Urothelium cell line (cell line): Measurements from ENCODE around the gene HINT1.
"Not testable (repeated sequence)": the region's sequence is repeated elsewhere in the genome, so short reads cannot be mapped to it uniquely, and the experiment has no call there.

ENCODE experiments used
- DNase-seq: peaks from one replicate; pipeline ENCODE4 v3.0.0; 2011; ENCODE audit warnings: low spot score, mixed read lengths
- FAIRE-seq: peaks from 2 replicates; lab custom pipeline; 2011; peaks lifted over from hg19 to GRCh38; lab: Jason Lieb, UNC

Gene HINT1

GRCh38 chr5:131171276-131171810 lies 6.3 kb upstream of the HINT1 start:
- FAIRE-seq = no peak

DNA sequence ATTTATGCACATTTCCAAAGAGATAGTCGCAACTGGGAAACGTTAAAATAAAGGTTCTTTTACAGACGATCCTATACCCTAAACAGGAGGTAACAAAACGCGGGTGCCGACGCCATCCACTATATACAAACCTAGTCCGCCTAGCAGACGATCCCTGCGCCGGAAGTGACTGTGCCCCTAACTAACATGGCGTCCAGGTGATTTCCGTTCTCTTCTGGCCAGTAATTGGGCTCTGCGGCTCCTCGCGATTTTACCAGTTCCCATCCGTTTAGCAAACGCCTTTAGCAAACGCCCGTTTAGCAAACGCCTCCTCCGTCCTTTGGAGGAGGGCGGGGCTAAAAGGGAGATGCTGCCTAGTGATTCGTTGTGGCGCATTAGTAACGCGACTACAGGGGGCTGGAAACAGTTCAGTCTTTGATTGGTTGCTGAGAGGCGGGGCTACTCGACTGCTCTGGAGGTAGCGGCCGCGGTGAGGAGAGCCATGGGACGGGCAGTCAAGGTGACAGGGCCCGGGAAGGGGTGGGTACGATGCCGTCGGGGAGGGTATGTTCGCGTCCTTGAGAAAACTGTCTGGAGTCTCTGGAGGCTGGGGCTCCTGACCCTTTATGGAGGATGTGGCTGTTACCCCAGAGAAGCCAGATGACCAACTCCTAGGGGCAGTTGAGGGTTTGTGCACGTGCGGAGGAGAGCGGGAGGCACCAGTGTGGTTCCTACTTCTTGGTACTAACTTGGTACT lies 5.7 kb upstream of the HINT1 start, which contains the start of gene LYRM7:
Gene LYRM7 (plus strand): TSS at position 405 of the 736 bp plus-strand sequence. CDS start 77 bp downstream, at position 482.
- peak; percentile 67 for FAIRE-seq
- DNase-seq = peak; percentile 94

More at GRCh38 chr5:131171276-131171810, 6.3 kb upstream of the HINT1 start:
- DNase-seq = peak; percentile 6

GRCh38 chr5:131169810-131170539 lies 4.9 kb upstream of the HINT1 start:
- FAIRE-seq (no peak), DNase-seq (no peak)

GRCh38 chr5:131167615-131168014 lies 2.6 kb upstream of the HINT1 start:
- no peak for FAIRE-seq
- DNase-seq = no peak

DNA sequence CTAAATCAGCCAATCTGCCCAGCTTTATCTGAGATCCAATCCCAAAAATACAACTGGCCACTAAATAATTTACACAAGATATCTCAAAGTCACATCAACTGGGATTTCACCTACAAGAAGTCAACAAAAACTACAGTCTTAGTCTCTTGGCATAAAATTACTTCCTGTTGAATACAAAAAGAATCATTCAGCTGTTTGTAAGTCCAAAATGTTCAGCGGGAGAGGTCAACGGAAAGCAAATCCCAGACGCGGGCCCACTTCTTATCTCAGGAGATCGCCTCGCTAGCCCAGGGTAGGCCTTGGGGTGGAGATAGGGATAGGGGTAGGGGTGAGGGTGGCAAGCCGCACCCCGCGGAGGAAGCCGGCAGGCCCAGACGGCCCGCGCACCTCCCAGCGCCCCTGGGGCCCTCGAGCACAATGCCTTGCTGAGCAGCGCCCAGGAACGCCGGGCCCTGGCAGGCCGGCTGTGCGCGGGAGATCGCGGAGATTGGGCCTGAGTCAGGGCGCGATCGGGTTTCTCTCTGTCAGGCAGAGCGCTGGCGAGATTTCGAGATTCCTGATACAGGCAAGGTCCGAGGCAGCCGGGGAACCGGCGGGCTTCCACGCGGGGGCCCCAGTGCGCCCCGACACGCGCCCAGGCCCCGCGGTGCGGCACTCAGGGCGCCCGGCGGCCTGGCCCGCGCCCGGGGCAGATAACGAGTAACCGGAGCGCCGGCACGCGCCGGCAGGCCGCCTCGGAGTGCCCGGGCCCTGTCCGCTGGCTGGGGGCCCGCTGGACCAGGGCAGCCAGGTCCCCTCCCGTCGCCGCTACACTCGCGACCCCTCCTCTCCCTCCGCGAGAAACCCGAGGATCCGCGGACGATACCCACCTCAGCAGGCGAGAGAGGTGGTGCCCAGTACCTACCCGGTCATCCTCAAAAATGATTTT lies 601 bp downstream of the HINT1 start:
- DNase-seq (peak; percentile 67), FAIRE-seq (no peak)

DNA sequence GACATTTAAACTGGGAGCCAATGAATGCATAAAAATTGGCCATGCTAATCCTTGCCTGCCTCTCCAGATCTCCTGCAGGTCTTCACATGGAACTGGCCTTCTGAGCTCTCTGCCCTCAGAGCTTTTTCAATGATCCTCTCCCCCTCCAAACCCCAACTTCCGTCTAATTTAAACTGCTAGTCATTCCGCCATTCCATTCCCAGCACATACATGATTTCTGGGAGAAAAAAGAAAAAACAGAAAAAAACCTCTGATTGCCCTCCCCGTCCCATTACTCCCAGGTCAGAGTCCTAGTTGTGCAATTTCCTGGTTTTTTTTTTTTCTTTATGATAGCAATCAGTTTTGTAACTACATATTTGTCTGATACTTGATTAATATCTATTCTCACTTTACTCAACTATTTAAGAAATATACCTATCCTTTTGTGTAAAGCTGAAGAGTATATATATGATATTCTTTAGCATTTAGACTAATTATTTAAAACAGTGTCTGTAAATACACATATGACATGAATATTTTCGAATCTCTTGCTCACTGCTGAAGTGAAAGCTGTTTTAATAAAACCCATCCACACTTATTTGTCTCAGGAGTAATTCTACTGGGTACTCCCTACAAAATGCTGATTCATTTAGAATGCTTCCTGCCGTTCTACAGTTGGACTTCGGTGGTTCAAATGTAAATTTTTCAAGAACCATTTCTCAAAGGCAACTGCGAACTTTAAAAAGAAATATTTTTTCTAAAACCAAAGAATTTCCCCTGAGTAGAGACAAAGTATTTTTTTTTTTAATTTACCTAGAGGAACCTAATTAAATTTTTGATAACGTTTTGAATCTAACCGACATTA lies 1.6 kb downstream of the HINT1 start:
- FAIRE-seq = no peak
- DNase-seq = no peak

GRCh38 chr5:131160134-131160533 lies 4.9 kb downstream of the HINT1 start:
- no peak for DNase-seq
- FAIRE-seq = no peak

GRCh38 chr5:131156957-131157356 lies 8.1 kb downstream of the HINT1 start:
- FAIRE-seq = no peak
- no peak for DNase-seq

DNA sequence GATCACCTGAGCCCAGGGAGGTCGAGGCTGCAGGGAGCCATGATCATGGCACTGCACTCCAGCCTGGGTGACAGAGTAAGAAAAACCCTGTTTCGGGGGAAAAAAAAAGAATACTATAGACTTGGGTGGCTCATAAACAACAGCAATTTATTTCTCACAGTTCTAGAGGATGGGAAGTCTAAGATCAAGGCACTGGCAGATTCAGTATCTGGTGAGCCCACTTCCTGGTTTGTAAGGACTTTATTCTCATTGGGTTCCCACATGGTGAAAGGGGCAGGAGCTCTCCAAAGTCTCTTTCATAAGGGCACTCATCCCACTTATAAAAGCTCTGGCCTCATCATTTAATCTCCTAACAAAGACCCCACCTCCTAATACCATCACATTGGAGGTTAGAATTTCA lies 8.7 kb downstream of the HINT1 start:
- DNase-seq (no peak), FAIRE-seq (no peak)

DNA sequence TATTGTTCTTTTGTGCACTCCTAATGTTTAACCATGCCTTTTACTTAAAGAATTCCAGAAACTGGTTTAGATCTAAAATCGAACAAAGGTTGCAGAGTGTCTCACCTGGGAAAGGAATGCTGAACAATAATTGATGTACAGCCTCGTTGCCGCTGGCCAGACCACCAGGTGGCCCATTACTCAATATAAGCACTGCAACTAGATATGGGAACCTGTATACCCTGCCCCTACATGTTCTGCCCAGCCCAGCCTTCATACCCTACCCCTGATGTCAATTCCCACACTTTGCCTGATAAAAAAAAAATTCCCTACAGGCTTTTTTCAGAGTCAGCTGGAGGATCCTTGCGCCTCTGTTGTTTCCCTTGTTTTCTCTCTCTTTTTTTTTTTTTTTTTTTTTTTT lies 13.8 kb downstream of the HINT1 start:
- DNase-seq = no peak
- no peak for FAIRE-seq

DNA sequence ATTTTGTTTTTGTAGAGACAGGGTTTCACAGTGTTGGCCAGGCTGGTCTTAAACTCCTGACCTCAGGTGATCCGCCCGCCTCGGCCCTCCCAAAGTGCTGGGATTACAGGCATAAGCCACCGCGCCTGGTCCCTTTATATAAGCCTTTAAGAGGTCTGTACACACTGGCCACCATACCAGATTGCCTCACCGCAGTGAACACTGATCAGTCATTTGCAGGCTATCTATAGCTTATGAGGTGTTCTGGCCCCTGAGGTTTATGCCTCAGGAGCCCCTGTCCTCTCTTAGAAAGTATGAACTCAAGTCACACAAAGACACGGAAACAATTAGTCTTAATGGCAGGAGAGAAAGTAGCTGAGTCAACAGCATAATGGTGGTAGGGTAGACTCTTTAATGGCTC lies 14.6 kb downstream of the HINT1 start:
- no peak for FAIRE-seq
- no peak for DNase-seq

- no peak for DNase-seq
- no peak for FAIRE-seq
These were observed 16.2 kb downstream of the HINT1 start for GRCh38 chr5:131148835-131149234.

DNA sequence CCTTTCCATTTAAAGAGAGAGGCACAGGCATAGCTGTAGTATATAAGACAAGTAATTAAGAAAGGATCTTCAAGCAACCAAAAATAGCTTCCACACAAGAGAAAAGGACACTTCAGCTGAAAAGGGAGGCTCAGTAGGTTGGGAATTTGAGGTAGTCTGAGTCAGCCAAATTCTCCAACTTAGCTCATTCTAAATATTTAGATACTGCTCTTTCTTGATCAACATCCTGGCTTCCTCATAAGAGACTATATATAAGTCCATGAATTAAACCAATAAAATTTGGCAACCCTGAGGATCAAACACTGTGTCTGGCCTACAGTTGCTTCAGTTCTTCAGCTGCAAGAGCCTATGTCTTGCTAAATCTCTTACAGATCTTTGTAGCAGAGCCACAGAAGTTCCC lies 17.8 kb downstream of the HINT1 start:
- DNase-seq = no peak
- no peak for FAIRE-seq

GRCh38 chr5:131142970-131143617 lies 22.0 kb downstream of the HINT1 start:
- FAIRE-seq = no peak
- no peak for DNase-seq

- DNase-seq (no peak), FAIRE-seq (no peak)
These were observed 25.7 kb downstream of the HINT1 start for GRCh38 chr5:131139321-131139720.

- FAIRE-seq, DNase-seq: not testable (repeated sequence)
These were observed 26.6 kb downstream of the HINT1 start for GRCh38 chr5:131138406-131138805.

GRCh38 chr5:131133091-131133490 lies 32.0 kb downstream of the HINT1 start:
- FAIRE-seq, DNase-seq: not testable (repeated sequence)

GRCh38 chr5:131129306-131129705 lies 35.8 kb downstream of the HINT1 start:
- FAIRE-seq (no peak), DNase-seq (no peak)

DNA sequence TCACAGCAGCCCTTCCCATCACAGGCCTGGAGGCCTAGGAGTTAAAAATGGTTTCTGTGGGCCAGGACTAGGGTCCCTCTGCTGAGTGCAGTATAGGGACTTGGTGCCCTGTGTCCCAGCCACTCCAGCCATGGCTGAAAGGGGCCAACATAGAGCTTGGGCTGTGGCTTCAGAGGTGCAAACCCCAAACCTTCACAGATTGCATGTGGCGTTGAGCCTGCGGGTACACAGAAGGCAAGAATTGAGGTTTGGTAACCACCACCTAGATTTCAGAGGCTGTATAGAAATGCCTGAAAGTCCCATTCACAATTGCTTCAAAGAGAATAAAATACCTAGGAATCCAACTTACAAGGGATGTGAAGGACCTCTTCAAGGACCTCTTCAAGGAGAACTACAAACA lies 37.8 kb downstream of the HINT1 start:
- FAIRE-seq, DNase-seq: not testable (repeated sequence)
